Transverse colon (tissue), 3 donors: ENCODE results near the gene EVA1C.

Source experiments
- CTCF ChIP-seq, 5 experiments: fragments of 200-600 bp in 3 of 5; fragments of 450-650 bp in 2 of 5; sonication (generic) in 3 of 5; IDR thresholded peaks; 1 replicate in 2 of 5; 2 replicates in 3 of 5; pipeline ENCODE4 v1.5.1; 2016 to 2017; ENCODE audit warnings: antibody characterized with exemption in 5 of 5, inconsistent platforms in 3 of 5, mild to moderate bottlenecking in 2 of 5, moderate library complexity in 1 of 5
- EP300 ChIP-seq: sonication (generic); formaldehyde crosslinking; IDR thresholded peaks from one replicate; pipeline ENCODE4 v1.6.1; 2017; ENCODE audit warnings: antibody characterized with exemption, low read depth
- POLR2A ChIP-seq: fragments of 450-650 bp; IDR thresholded peaks from one replicate; pipeline ENCODE4 v1.6.1; 2016; ENCODE audit warnings: antibody characterized with exemption, mild to moderate bottlenecking, moderate library complexity

- TF ChIP-seq POLR2A = no peak
- TF ChIP-seq CTCF (IDR thresholded peaks at IDR 0.05) = no peak
- TF ChIP-seq EP300 = no peak
Observed at GRCh38 chr21:32377991-32378390, 34.5 kb upstream of the EVA1C start.
